GM12801 (cell line): Measurements from ENCODE around the gene TRMT10B.
A peak's percentile ranks its signal among the peaks of the same experiment; 100 is the strongest.

ENCODE experiments used
- TF ChIP-seq, protein P1 (sequence below): IDR thresholded peaks from one replicate; pipeline ENCODE4 v1.5.1; 2011; ENCODE audit warnings: control low read depth; ENCODE audit not compliant: insufficient read length; ENCODE audit errors: extremely low read depth

The TRMT10B gene

GRCh38 chr9:37739222-37739621 is 14.4 kb upstream of the TRMT10B start:
- TF ChIP-seq, protein P1, sequence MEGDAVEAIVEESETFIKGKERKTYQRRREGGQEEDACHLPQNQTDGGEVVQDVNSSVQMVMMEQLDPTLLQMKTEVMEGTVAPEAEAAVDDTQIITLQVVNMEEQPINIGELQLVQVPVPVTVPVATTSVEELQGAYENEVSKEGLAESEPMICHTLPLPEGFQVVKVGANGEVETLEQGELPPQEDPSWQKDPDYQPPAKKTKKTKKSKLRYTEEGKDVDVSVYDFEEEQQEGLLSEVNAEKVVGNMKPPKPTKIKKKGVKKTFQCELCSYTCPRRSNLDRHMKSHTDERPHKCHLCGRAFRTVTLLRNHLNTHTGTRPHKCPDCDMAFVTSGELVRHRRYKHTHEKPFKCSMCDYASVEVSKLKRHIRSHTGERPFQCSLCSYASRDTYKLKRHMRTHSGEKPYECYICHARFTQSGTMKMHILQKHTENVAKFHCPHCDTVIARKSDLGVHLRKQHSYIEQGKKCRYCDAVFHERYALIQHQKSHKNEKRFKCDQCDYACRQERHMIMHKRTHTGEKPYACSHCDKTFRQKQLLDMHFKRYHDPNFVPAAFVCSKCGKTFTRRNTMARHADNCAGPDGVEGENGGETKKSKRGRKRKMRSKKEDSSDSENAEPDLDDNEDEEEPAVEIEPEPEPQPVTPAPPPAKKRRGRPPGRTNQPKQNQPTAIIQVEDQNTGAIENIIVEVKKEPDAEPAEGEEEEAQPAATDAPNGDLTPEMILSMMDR, result no peak

DNA sequence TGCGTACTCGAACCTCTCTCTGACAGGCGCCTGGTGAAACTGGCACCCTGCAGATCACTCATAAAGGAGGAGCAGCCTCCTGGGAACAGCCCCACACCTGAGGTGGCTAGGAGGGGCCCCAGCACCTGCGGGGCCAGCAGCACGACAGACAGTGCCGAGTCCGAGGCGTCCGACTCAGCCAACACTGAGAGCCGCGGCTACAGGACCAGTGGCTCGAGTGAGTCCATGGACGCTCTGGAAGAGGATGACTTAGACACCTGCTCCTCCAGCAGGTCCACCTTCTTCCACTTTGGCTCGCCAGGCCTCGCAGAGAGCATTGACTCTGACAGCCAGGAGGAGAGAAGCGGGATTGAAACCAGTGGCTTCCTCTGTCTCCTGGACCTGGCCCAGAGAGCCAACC is 13.5 kb upstream of the TRMT10B start:
- TF ChIP-seq, protein P1, result no peak

GRCh38 chr9:37740631-37741328 is 12.8 kb upstream of the TRMT10B start:
- TF ChIP-seq, protein P1, result no peak

DNA sequence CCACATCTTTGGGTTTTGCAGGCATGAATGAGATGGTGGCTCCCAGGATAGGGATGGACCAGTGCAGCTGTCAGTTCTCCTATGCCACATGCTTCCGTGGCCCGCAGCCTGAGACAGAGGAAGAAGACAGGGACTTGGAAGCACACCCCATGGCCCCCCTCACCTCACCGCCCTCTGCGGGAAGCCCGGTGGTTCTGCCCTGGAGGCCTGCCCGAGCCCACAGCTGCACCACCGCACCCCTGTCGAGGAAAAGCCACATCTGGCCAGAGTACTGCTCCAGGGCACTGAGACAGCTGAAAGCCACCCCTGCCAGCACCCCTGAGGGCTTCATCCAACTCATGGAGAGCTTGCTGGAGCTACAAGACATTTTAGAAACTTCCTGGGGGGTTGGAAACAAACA is 7.6 kb upstream of the TRMT10B start:
- TF ChIP-seq, protein P1, result no peak

DNA sequence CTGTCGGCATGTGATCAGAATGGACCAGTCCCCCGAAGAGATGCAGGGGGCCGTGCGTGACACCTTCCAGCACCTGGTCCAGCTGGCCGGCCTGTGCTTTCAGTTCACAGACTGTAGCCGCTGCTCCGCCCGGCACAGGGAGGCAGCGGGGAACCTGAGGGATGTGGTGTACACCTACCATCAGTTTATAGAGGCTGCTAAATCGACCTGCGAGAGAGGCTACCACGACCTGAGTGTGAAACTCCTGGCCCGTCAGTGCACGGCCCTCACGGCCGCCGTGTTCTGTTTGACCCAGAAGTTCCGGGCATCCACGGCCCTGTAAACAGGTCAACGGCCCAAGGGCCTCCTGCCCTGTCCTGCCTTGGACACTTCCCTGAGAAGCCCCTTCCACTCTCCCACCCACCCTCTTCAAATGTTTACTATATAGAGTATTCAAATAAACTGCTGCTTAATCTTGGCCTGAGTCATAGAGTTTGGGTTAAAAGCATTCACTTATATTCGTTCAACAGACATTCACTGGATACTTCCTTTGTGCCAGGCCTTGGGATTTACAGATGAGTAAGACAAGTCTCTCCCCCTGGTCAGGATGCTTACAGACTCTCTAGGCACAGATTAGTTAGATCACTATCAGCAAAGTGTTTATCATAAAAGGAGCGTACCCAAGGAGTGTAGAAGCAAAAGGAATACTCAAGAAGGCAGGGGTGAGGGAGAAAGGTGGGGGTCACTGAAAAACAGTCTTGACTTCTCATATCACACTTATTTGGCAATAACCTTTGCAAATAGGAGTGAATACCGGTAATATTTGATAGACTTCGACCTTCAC is 6.9 kb upstream of the TRMT10B start:
- TF ChIP-seq, protein P1, result no peak

DNA sequence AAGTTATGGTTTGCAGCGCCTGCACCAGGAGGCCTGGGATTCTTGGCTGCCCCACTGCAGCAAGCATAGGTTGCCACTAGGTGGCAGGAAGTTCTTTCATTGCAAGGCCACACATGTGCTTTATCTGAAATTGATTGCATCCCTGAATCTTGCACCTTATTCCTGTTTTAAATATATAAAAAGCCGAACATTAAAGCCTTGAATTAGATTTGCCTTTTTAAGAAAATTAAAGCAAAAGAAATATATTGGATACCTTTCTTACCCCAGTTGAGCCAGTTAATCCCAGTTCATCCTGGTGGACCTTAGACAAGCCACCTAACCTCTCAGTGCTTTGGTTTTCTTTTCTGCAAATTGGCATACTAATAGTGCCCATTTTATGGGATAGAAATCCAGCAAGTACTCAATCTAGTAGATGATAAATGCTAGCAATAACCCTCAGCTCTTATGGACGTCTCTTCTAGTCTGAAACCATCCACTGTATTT is 6.3 kb upstream of the TRMT10B start:
- TF ChIP-seq, protein P1, result peak; percentile 38

DNA sequence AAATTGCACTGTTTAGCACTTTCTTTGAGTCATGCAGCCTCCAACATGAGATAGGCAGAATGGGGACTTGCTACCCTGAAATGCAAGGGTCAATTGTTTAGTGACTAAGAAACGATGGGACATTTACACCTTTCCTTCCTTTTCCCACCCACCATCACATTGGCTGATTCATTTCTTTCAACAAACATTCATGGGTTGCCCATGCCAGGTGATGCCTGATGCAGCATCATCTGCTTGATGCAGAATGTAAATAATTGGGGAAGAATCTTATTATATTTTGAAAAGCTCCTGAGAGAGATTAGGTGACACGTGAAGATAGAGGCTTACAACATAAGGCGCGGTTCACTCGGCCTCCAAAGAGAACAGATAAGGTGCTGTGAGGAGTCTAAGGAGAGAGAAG is 4.5 kb upstream of the TRMT10B start:
- TF ChIP-seq, protein P1, result no peak
